Activated CD8-positive, alpha-beta memory T cell treated with anti-CD3 and anti-CD28 coated beads, Interleukin-2, amount 50 U/mL, for 24 hours (primary cell): ENCODE data around the gene ANKS3.

Experiments used
- DNase-seq: peaks from one replicate; pipeline ENCODE4 v3.0.0-alpha.2; 2020; ENCODE audit errors: extremely low read depth

Gene ANKS3

DNA sequence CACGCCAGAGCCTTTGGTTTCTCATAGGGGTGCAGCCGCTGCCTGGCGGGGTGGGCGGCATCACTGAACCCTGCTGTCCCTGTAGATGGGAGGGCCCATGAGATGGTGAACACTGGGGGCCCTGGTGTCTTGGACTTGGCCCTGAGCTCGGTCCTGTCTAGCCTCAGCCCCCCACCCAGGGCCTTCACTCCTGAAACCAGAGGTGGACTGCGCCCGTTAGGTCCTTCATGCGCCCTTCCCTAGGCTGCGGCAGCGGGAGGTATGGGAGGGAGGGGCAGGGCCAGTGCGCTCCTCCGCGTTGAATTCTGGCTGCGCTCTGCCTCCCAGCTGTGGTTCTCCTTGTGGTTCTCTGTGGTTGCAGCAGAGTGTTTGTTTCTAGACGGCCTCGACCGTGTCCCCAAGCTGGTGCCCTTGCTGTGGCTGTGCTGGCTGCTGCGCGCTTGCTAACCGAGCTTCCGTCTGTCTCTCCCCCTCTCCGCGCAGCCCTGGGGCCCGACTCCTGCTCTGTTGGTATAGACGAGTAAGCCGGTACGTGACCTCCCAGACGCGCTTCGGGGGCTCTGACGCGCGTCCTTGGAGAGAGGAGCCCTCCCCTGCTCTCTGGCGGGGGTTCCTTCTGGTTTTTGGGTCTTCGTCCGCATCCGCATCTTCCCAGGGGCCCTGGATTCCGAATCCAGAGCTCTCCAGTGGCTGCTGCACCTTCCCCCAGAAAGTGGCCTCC lies 48.1 kb downstream of the ANKS3 start:
- DNase-seq = no peak

DNA sequence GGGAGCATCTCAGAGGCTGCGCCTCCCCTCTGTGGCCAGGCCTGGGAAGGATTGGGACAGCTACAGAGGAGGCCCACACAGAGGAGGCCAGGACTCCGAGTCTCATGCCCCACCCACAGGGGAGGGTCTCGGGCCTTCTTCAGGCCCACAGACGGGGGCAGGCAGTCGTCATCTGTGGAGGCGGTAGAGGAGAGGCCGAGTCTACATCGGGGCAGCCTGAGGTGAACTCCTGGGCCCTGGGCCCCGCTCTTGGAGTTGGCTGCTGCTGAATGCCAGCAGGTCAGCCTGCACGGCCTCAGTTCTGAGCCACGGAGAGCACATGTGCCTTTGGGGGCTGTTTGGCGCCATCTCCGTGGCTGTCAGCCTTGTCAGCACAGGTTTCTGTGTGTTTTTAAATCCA lies 48.8 kb downstream of the ANKS3 start:
- no peak for DNase-seq

DNA sequence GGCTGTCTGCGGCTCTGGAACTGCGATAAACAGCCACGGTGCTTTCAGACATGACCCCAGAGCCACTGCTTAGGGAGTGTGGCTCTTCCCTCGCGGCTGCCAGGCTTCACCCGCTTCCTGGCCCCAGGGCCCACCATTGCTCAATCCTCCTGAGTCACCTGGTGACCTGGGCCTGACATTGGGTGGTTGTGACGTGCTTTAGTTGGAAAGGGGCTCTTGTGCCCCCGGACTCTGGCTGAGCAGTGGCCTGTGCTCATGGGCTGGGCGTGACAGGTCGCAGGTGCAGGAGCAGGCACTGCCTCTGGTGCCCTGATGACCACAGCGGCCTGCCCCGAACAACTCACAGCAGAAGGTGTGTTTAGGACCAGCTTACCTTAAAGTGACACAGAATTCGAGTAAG lies 49.3 kb downstream of the ANKS3 start:
- DNase-seq = no peak

DNA sequence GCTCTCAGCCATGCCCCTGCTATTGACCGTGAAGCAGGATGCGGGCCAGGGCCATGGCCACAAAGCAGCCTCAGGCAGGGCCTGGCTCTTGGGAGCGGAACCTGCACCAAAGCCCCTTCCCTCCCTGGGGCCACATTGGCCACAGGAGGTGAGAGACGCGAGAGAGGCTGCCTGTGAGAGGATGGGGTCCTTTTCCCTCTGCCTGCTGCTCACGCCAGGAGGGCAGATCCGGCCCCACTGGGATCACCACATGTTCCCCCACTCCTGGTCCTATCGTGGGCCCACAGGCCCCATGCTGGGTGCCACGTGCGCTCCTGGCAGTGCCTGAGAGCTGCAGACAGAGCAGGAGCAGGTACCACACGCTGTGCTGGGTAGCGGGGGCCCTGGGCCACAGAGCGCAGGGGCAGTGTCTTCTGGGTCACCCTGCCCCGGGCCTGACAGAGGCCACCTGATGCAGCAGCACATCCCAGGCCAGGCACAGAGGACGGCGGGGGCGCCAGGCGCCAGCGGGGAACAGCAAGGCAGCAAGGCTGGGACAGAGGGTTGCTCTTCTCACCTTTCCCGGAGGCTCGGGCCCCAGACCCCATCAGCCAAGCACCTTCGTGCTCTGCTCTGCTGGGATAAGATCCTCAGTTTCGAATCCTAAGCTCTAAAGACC lies 49.9 kb downstream of the ANKS3 start:
- no peak for DNase-seq

DNA sequence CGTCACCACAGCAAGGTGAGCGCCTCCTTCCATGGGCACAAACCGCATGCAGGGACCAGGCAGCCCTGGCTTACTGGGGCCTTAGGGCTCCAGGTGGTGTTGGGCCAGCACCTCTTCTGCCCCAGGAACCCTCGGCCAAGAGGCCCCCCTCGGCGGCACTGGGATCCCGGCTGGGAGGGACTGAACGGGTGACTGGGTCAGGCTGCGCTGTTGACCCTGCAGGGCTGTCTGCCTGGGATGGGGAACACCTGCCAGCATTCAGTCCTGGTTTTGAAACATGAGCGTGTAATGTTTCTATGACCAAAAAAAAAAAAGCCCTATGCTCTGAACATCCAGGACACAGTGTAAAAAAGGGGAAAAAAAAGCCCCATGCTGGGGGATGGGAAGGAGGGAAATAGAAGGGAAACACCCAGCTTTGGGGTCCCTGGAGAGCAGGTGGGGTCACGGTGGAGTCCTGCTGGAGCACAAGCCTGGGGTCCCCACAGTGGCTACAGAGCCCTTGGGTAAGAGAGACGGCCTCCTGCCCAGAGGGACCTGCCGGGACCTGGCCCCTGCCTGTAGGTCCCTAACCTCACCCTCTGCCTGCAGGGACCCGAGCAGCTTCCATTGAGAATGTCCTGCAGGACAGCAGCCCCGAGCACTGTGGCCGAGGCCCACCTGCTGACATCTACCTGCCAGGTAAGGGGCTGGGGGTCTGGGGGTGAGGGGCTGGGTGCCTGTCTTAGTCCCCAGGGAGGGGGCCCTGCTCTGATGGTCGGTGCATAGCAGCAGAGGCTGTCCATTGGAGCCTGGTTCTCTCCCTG lies 50.6 kb downstream of the ANKS3 start:
- no peak for DNase-seq

DNA sequence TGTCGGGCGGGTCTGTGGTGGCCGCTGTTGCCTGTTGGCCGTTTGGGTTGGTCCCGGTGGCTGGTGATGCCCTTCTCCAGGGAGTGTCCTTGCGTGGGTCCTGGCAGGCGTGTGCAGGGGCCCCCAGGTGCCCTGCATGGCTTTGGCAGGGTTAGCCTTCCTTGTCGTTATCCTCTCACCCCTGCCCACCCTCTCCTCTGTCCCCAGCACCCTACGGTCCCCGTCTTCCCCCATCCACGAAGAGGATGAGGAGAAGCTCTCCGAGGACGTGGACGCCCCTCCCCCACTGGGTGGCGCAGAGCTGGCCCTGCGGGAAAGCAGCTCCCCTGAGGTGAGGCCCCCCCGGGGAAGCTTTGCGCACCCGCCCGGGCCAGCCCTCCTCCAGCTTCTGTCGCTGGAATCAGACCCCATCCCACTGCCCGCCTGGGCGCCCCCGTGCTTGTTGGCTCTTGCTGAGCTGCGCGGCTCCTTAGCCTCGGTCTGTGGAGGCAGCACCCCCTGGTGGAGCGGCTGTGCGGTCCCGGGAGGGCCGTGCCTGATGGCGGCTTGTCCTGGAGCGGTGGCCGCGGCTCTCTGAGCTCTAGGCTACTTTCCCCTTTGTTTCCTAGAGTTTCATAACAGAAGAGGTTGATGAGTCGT lies 51.3 kb downstream of the ANKS3 start:
- no peak for DNase-seq

DNA sequence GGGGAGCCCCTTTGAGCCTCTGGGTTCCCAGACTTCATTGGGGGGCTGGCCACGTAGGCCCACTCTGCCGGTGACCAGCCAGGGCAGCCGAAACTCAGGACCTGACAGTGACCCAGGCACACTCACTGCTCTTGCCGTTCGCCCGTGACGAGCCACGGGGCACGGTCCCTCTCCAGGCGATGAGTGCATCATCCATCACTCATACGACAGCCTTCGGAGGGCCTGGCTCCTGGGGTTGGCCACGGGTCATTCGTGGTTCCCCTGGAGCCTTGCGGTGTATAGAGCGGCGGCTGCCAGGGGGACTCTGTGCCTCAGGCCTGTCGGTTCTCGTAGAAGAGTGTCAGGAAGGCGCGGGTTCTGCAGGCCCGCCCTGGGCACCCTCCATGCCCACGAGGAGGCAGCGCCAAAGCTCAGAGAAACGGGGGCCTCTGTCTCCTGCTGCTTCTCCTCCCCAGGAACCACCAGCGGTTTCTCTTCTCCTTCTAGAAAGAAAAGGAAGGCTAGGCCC lies 51.9 kb downstream of the ANKS3 start:
- no peak for DNase-seq

DNA sequence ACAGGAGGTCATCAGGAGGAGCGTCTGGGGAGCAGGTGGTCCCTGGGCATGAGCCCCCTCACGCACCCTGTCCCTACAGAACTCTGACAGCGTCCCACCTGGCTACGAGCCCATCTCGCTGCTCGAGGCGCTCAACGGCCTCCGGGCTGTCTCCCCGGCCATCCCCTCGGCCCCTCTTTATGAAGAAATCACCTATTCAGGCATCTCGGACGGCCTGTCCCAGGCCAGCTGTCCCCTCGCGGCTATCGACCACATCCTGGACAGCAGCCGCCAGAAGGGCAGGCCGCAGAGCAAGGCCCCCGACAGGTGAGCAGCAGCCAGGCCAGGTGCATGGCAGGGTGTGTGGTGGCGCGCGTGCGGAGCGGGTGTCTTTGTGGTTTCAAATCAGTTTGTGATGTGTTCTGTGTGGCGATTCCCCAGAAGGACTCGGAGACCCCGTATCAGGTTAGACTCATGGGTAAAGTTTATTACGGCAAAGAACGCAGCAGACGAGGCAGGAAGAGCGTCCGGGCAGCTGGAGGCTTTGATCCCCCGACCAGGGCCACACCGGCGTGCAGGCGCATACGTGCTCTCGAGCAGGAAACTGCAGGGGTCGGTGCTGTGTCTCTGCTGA lies 52.5 kb downstream of the ANKS3 start:
- DNase-seq = no peak

DNA sequence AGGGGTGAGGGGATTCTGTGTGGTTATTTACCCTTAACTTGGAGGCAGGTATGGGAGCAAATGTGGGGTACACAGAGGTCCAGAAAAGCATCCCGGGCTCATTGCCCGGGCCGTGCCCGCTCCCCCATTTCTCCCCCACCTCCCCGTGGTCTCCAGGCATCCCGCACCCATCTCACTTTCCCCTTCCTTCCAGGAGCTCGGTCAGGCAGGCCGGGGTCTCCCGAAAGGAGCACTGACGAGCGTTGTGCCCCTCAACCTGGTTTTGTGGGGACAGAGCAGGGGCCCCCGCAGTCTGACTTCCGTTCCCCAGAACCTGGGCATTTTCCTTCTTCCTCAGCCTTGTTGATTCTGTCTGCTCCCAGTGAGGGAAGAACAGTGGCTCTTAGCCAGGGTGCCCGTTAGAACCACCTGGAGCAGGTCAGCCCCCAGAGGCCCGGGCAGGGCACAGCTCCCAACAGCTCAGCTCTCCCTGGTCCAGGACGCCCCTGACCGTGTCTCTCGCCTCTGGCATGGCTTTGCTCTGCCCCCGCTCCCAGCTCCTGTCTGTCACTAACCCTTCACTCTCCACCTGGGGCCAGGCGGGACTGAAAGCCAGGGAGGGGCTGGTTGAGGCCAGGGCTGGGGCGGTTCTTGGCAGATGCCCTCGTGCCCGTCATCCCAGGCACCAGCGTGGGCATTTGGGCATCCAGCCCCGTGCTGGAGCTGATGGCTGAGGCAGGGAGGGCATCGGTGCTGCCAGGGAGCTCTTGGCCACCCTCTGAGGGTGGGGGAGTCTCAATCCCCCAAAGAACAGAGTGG lies 53.2 kb downstream of the ANKS3 start:
- DNase-seq = no peak

DNA sequence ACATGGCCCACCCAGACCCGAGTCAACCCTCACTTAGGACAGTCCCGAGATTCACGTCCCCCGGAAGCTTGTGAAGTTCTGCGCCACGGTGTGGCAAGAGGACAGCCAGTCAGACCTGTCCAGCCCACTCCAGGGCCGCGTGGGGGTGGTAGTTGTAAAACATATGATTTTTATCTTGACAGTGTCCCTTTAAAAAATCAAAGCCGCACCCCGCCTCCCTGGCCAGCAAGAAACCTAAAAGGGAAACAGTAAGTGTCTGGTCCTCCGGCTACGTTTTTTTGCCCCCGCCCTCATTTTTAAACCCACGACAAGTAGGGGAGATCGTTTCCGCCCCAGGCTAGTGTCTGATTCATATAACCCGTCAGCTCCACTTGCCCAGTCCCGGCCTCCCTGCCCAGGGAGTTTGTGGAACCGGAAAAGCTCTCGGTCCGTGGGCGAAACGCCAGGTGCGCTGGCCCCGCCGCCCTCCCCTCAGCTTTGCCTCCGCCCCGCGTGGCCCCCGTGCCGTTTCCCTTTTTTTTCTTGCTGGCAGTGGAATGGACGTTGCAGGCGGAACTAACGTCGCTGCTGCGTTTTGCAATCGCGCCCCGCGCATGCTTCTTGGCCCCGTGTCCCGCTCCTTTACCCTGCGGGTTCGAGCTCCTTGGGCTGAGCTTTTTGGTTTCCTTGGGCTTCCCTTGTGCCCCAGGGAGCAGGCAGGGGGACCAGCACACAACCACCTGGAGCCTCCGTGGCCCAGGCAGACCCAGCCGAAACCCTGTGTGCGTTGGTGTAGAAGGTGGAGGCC lies 54.0 kb downstream of the ANKS3 start:
- DNase-seq = no peak

DNA sequence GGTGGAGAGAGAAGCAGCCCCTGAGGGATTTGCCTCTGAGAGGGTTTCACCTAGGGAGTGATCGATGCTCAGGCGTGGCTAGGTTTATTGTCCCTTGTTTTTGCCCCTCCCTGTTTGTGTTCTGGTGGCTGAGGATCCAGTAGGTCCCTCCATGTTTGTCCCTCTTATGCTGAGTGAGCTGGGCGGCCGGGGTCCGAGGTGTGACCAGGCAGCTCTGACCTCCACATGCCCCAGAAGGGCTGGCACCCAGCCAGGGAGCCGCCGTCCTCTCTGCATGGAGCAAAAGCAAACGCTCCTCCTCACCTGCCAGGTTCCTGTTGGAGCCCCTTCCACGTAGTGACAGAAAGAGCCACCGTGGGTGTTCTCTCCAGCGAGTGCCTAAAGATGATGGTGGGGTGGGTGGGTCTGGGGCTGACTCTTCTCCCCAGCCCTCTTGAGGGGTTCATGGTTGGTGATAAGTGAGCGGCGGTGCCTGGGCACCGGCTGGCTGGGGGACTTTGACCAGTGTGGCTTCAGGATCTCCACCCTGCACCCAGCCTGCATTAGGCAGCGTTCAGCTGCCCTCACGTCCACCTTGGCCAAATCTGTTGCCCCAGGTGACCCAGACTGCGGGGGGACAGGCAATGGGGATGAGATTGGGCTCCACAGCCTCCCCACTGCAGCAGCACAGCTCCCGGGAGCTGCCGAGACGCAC lies 54.8 kb downstream of the ANKS3 start:
- DNase-seq = no peak

DNA sequence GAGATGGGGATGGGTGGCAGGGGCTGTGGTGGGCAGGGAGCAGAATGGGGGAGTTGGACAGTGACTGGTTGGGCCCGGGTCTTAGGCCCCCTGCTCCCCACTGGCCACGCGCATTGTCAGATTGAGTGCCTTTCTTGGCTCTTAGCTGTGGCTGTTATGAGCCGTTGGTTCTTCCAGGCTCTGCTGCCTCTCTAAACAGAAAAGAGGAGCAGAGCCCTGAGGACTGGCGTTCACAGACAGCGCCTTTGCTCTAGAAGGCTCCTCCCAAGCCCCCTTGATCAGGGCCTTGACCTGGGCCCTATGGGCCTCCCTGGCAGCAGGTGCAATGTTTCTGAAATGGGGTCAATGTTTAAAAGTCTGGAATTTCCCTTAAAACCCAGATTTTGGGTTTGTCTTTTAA lies 55.5 kb downstream of the ANKS3 start:
- no peak for DNase-seq

DNA sequence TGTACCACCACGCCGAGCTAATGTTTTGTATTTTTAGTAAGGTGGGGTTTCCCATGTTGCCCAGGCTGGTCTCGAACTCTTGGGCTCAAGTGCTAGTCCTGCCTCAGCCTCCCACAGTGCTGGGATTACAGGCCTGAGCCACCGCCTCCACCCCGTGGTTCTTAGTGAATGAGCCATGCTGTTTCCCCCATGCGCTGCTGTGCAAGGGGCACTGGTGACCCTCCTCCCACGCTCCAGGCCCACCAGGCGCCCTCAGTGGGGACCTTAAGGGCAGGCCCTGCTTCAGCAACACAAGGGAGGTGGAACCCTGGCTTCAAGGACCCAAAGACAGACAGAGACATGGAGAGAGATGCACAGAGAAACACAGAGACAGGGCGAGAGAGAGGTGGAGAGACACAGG lies 56.1 kb downstream of the ANKS3 start:
- DNase-seq = no peak

DNA sequence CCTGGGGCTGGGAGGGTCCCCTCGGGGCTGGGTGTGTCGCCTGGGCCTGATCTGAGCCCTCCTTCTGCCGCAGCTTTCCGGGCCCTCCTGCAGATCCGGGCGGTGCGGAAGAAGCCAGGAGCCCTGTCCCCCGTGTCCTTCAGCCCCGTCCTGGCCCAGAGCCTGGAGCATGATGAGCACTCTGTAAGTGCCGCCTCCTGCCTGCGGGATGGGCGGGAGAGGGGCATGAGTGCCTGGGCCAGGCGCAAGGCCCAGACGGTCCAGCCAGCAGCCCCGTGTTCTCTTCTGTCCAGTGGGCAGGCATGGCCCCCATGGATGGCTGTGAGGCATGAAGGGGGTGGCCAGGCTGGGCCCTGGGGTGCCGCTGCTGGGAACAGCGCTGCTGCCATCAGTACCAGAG lies 56.7 kb downstream of the ANKS3 start:
- no peak for DNase-seq

DNA sequence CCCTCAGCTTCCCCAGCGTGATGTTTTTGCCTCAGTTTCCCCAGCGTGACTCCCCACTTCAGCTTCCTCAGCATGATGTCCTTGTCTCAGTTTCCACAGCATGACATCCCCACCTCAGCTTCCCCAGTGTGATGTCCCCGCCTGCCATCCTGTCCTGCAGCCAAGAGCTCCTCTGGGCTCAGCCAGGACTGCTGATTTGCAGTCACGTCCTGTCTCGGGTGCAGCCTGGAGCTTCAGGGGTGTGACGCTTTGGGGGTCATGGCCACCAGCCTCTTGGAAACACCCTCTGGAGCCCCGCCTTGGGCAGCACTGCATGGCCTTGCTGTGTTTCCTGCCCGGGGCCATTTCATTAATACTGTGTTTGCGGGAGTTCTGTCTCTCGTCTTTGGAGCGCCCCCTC lies 57.2 kb downstream of the ANKS3 start:
- DNase-seq = no peak

DNA sequence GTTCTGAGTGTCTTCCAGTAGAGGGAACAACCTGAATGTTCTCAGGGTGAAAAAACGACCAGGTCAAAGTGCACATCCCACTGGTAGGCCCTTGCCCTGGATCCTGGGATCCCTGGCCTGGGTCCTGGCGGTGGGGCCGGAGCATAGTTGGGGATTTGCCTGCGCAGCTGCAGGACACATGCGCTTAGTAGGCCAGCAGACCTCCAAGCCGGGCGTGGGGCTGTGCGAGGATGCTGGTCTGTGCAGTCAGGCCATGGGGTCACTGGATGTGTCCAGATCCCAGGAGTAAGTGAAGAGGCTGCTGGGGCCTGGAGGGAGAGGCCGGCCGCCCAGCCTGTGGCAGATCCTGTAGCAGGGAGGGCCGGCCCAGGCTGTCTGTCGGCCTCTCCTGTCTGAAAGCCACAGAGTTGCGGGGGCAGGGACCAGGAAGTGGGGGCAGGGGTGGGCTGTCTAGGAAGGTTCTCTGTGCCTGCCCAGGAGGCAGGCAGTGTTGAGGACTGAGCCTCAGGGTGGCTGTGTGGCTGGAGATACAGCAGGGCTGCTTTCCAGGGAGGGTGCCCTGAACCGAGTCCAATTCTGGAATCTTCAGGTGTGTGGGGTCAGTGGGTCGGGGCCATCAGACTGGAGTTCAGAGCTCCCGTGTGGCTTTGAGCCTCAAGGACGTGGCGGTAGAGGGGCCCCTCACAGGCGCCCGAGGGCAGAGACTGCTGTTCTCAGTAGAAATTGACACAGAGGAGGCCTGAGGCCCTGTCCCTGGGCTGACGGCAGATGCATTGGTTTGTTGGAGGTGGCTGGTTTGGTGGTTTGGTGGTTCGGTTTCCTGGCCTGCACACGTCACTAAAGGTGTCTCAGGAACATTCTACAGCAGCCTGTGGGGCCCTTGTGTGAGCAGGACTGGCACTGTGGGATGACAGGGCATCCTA lies 57.9 kb downstream of the ANKS3 start:
- DNase-seq = peak; percentile 45

DNA sequence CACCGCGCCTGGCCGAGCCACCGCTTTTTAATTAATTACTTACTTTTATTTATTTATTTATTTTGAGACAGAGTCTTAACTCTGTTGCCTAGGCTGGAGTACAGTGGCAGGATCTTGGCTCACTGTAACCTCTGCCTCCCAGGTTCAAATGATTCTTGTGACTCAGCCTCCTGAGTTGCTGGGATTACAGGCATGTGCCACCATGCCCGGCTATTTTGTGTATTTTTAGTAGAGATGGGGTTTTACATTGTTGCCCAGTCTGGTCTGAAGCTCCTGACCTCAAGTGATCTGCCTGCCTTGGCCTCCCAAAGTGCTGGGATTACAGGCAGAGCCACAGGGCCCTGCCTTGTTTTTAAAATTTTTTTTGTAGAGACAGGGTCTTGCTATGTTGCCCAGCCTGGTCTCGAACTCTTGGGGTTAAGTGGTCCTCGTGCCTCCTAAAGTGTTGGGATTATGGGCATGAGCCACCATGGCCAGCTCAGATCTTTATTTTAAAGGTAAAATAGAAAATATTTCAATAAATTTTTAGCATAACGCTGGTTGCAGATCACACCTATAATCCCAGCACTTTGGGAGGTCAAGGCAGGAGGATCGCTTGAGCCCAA lies 59.0 kb downstream of the ANKS3 start:
- DNase-seq = no peak
